NCI-H774 (cell line): ENCODE results near the gene DNM3.

Experiments
- DNase-seq: peaks from one replicate; lab custom pipeline; 2025; lab: John Stamatoyannopoulos, UW

DNM3 gene

GRCh38 chr1:172107316-172107975, 266.1 kb downstream of the DNM3 start:
- DNase-seq = no peak

DNA sequence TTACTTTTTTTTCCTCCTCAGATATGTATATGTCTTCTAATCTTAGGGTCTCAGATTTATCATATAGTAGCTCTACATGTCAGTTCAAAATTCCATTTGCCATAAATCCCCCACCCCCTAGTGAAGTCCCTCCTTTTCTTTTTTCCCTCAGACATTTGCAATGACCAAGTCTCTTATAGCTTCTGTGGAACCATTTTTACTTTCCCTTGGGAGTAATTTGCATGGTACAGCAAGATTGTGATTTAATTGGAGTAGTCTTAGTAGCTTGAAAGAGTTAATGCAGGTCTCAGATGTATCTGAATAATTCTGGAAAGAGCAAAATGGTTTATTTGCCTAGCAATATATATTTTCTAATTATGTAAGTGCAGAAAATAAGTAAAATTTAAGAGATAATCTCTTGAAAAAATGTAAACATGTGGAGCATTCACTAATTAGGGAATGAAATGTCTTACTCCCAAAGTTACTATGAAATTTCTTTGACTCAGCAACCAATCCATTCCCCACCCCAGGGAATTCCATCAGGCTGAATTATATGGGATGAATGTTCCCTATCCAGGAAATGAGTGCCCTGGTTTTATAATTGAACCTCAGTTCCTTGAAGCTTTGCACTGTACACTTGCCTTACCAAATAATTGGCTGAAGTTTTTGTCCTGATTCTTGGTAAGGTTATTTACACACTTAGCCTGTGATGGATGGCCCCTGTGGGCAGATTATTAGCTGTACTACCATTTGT, 267.0 kb downstream of the DNM3 start:
- no peak for DNase-seq

GRCh38 chr1:172109359-172109758, 268.1 kb downstream of the DNM3 start:
- DNase-seq = no peak

DNA sequence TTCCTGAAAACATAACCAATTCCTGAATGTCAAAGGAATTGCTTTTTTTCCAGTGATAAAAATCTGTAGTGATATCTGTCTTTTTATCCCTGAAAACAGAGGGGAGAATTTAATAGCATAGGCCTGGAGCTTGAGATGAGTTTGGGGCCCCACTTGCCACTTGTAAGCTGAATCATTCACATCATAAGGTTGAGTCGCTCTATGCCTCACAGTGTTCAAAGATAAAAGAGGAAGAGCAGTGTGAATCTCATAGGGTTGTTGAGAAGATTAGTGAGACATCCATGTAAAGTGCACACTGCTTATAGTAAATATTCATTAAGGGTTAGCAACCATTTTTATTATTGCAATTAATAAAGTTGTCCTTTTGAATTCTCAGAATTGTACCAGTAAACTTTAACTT, 271.3 kb downstream of the DNM3 start:
- no peak for DNase-seq

DNA sequence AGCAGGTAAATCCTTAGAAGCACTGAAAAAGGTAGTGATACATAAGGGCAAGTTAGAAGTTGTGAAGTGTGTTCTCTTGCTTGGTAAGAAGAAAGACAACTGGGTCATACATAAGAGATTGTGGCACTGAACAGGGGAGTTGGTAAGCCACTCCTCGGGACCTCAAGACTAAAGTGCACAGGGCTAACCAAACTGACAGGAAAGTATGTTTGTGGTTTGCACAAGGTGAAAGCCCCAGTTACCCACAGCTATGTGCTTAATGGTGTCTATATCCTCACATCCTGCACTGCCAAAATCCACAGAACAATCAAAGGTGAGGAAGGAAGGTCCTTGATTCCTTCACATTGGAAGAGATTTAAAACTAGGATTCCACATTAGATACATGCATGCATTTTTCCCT, 276.5 kb downstream of the DNM3 start:
- no peak for DNase-seq

DNA sequence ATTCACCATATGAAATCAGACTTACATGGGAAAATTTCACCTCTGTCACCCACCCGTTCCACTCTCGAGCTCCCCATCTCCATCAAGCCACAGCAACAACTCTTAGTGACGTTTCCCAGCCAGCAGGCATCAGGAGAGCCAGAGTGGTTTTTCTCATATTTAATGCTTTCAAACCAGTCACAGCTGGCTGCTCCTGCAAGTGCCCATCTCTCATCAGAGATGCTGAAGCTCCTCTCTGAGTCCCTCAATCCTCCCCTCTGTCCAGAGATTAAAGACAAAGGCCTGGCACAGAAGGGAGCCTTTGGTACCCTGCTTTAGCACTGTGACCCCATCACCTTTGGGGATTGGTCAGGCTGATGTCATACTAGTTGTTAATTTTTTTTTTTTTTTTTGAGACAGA, 277.3 kb downstream of the DNM3 start:
- DNase-seq = no peak

- DNase-seq = no peak
Measured at GRCh38 chr1:172119184-172119583, 277.9 kb downstream of the DNM3 start.

DNA sequence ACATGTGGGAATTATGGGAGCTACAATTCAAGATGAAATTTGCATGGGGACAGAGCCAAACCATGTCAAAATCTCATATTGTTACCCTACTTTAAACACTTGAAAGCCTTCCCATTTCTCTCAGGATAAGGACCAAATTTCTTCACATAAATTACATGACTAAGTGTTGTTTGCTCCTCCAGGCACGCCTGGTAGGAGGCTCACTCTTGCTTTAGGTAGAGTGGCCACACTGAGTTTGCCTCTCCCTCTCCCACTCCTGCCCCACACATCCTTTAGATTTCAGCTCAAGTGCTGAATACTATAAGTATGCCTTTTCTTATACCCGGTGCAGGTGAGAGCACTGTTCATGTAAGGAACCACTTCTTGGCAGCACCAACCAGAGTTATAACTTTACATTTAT, 279.1 kb downstream of the DNM3 start:
- no peak for DNase-seq

GRCh38 chr1:172121081-172121717, 279.9 kb downstream of the DNM3 start:
- DNase-seq = no peak

DNA sequence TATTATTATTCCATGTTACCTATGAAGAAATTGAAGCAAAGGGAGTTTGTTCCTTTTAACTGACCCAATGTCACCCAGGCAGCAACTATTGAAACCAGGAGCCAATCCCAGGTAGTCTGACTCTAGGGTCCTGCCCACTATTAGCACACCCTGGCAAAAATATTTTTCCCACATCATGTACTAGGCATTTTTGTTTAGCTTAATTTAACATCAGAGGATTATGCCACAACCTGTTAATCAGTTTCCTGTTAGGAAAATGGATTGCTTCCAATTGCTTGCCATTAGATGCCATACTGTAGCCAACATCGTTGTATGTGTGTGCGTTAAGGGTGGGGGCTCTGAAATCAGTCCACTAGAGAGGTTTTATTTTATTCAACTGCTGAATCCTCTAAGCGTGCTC, 281.1 kb downstream of the DNM3 start:
- no peak for DNase-seq

GRCh38 chr1:172125250-172125649, 284.0 kb downstream of the DNM3 start:
- DNase-seq = no peak

DNA sequence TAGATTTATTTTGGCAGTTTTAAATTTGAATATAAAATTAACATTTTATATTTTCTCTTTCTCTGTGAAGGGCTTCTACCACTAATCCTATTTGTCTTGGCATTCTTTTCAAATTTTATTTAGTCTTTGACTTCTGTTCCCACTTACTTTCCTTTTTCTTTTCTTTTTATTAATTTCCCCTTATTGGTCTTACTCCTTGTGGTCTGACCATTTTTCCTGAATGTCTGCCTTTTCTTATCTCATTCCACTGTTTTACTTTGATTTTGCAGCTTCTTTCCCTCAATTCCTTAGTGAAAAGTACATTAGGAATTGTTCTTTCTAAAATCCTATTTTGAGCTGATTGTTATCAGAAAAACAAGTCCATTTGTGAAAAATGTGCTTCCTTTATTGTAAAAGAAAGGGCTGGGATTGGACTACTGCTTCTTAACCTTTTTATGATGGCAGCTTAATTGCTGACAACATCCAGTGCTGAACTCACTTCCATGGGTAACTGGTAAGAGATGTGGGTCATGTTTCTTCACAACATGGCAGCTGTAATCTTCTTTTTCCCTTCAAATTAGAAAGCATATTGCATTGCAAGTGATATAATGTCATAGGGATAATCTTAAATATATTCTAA, 284.6 kb downstream of the DNM3 start:
- DNase-seq = no peak

DNA sequence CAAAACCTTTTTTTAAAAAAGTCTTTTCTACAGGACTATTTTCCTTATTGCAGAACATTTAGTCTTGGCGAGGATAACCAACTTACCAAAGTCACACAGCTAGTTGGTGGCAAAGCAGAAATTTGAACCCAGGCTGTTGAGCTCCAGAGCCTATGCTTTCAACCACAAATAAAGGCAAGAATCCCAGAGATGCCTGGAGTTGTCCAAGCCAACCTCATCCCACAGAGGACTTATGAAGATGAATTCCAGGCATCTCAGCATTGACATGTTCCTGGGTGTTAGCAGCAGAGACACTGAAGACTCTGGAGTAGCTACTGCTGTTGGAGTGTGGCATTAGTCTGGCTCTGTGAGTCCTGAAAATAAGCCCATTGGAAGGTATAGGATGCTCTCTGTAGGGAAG, 291.5 kb downstream of the DNM3 start:
- DNase-seq = no peak

GRCh38 chr1:172134087-172134731, 292.9 kb downstream of the DNM3 start:
- no peak for DNase-seq

- no peak for DNase-seq
Measured at GRCh38 chr1:172135076-172135672, 293.9 kb downstream of the DNM3 start.

GRCh38 chr1:172135978-172136610, 294.8 kb downstream of the DNM3 start:
- no peak for DNase-seq

GRCh38 chr1:172136925-172137324, 295.6 kb downstream of the DNM3 start:
- no peak for DNase-seq

GRCh38 chr1:172137703-172138454, 296.6 kb downstream of the DNM3 start:
- no peak for DNase-seq

DNA sequence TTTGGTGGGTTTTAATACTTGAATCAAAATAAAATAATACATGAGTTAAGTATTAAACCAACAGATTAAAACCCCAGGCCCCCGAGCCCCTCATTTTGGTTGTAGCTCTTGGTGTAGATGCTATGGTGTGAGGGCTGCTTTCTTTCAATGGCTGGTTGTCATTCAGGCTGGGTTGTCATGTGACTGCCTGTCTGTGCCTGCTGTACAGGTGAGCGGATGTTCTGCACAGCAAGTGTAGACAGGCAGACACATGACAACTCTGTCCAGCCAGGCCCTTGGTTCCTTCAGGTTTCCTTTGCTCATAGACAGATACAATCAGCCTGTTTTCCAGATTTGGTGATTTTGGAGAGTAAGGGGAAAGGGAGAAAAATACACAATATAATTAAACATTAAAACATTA, 297.3 kb downstream of the DNM3 start:
- DNase-seq = no peak

DNA sequence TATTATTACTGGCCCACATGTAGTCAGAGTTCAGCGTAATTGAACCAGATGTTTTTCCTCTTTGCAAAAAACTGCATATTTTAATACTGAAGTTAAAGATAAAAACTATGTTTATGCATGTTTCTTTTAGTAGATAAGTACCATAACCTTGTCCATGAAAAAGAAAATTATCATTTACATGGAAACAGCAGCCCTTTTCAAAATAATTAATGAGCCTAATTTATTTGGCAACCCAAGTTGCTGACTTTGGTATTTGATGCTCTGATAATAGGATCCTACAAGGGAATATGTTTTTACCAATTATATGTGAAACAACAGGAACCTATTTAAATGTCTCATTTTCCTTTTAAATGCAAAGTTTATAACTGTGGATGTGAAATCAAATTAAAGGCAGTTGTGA, 297.9 kb downstream of the DNM3 start:
- no peak for DNase-seq

- no peak for DNase-seq
Measured at GRCh38 chr1:172140072-172140471, 298.8 kb downstream of the DNM3 start.
